Skeletal muscle tissue (tissue), 4 donors: ENCODE data around the gene LTBP3. TPM values are rescaled to one million over a fixed set of nuclear protein-coding genes. Genes with fewer than 3 reads are reported as not detected.

Experiments
- H3K27ac ChIP-seq: one replicate; pipeline ENCODE4 v1.7.0; 2013; ENCODE audit warnings: mild to moderate bottlenecking, low read depth, low read length, inconsistent platforms
- H3K27me3 ChIP-seq, 3 donors: one replicate each; pipeline ENCODE4 v1.7.0; 2013; ENCODE audit warnings: low read length in 3 of 3; ENCODE audit not compliant: control insufficient read depth in 3 of 3, insufficient read depth in 3 of 3
- H3K36me3 ChIP-seq, 3 donors: one replicate each; pipeline ENCODE4 v1.7.0; 2013; ENCODE audit warnings: low read length in 3 of 3; ENCODE audit not compliant: control insufficient read depth in 3 of 3, insufficient read depth in 3 of 3
- H3K4me1 ChIP-seq, 3 donors: one replicate each; pipeline ENCODE4 v1.7.0; 2013; ENCODE audit warnings: low read length in 3 of 3, mild to moderate bottlenecking in 3 of 3; ENCODE audit not compliant: control insufficient read depth in 3 of 3, insufficient read depth in 3 of 3
- H3K4me3 ChIP-seq, 3 donors: one replicate each; pipeline ENCODE4 v1.7.0; 2013; ENCODE audit warnings: low read length in 3 of 3
- H3K9ac ChIP-seq, 3 donors: one replicate each; pipeline ENCODE4 v1.7.0; 2013; ENCODE audit warnings: low read length in 3 of 3, mild to moderate bottlenecking in 3 of 3, moderate library complexity in 2 of 3, low read depth in 1 of 3
- H3K9me3 ChIP-seq, 3 donors: one replicate each; pipeline ENCODE4 v1.7.0; 2013; ENCODE audit warnings: low read length in 3 of 3; ENCODE audit not compliant: control insufficient read depth in 3 of 3
- total RNA-seq: library from RNA; depleted of rRNA; stranded (reverse); fragments of >200 nt; gene quantifications from one replicate; pipeline ENCODE4 v1.2.3, GENCODE V29; 2014
- donor health status: Osteomylitis.

Gene LTBP3
- total RNA-seq, 1 donor from 2014 or later, result 32.9 TPM

GRCh38 chr11:65555693-65556231 lies 2.4 kb downstream of the LTBP3 start:
- peaks cover 59 to 63% (median 63%) of the 10 kb centered on the region in 3 donors for H3K4me1 ChIP-seq
- peaks cover 12 to 21% (median 15%) of the 10 kb centered on the region in 3 donors for H3K36me3 ChIP-seq
- H3K9ac ChIP-seq, result peak overlapping the region; percentile 13 to 64 (median 32)
- peak overlapping the region in 1 of 3 donors; percentile 30 for H3K4me3 ChIP-seq
- H3K27ac ChIP-seq, result peak overlapping the region; percentile 81
- H3K9me3 ChIP-seq, result no peaks in the 10 kb centered on the region
- no peaks in the 10 kb centered on the region for H3K27me3 ChIP-seq

DNA sequence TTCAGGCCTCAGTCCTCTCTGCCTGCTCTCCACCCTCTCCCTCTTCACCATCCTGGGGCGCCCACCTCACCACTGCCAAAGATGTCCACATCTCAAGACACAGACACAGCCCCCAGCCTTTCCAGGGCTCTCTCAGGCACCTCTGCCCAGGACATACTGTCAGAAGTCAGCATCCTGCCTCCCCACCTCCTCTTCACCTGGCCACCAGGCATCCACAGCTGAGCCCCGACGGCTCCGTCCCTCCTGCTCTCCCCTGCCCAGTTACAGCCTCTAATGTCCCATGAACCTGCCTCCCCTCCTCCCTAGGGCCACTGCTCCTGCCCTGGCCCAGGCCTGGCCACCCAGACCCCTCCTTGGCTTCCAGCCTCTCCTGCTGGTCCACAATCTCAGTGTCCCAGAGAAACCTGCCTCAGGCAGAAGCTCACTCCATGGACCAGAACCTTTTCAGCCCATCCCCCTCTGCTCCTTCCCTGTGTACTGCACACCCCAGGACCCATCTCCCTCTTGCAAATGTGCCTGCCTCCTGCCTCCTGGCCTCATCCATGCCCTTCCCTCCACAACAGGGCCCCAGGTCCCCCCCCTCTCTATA lies 3.2 kb downstream of the LTBP3 start:
- Histone ChIP-seq H3K9ac (peak overlapping the region; percentile 21 to 64 (median 32)), H3K9me3 (no peaks in the 10 kb centered on the region), H3K4me1 (peaks cover 51 to 55% (median 54%) of the 10 kb centered on the region in 3 donors), H3K27ac (peak overlapping the region; percentile 81), H3K4me3 (no peak overlapping the region), H3K27me3 (no peaks in the 10 kb centered on the region), H3K36me3 (peaks cover 12 to 22% (median 15%) of the 10 kb centered on the region in 3 donors)

GRCh38 chr11:65554057-65554818 lies 3.9 kb downstream of the LTBP3 start:
- H3K27ac ChIP-seq, result no peak overlapping the region
- no peaks in the 10 kb centered on the region for H3K27me3 ChIP-seq
- H3K9ac ChIP-seq, result peak overlapping the region in 2 of 3 donors; percentile 0 to 64
- H3K4me1 ChIP-seq, result peaks cover 44 to 48% (median 48%) of the 10 kb centered on the region in 3 donors
- no peak overlapping the region for H3K4me3 ChIP-seq
- H3K36me3 ChIP-seq, result peaks cover 12 to 22% (median 15%) of the 10 kb centered on the region in 3 donors
- H3K9me3 ChIP-seq, result no peaks in the 10 kb centered on the region

- Histone ChIP-seq H3K4me1 (peaks cover 36 to 40% (median 40%) of the 10 kb centered on the region in 3 donors), H3K36me3 (peaks cover 12 to 30% (median 23%) of the 10 kb centered on the region in 3 donors), H3K9ac (no peak overlapping the region), H3K27me3 (no peaks in the 10 kb centered on the region), H3K27ac (no peak overlapping the region), H3K4me3 (no peak overlapping the region), H3K9me3 (no peaks in the 10 kb centered on the region)
Measured at GRCh38 chr11:65553301-65554001, 4.7 kb downstream of the LTBP3 start.

GRCh38 chr11:65552388-65552951 lies 5.7 kb downstream of the LTBP3 start:
- Histone ChIP-seq H3K9ac (peak overlapping the region in 1 of 3 donors; percentile 64), H3K4me1 (peaks cover 36 to 40% (median 40%) of the 10 kb centered on the region in 3 donors), H3K36me3 (peaks cover 12 to 35% (median 30%) of the 10 kb centered on the region in 3 donors), H3K4me3 (peak overlapping the region in 1 of 3 donors; percentile 22), H3K27me3 (no peaks in the 10 kb centered on the region), H3K27ac (no peak overlapping the region), H3K9me3 (no peaks in the 10 kb centered on the region)

GRCh38 chr11:65551572-65552387 lies 6.4 kb downstream of the LTBP3 start:
- no peak overlapping the region for H3K27ac ChIP-seq
- H3K36me3 ChIP-seq, result peaks cover 12 to 36% (median 32%) of the 10 kb centered on the region in 3 donors
- no peaks in the 10 kb centered on the region for H3K27me3 ChIP-seq
- peak overlapping the region in 1 of 3 donors; percentile 64 for H3K9ac ChIP-seq
- H3K4me1 ChIP-seq, result peaks cover 30 to 34% (median 33%) of the 10 kb centered on the region in 3 donors
- no peaks in the 10 kb centered on the region for H3K9me3 ChIP-seq
- no peak overlapping the region for H3K4me3 ChIP-seq

DNA sequence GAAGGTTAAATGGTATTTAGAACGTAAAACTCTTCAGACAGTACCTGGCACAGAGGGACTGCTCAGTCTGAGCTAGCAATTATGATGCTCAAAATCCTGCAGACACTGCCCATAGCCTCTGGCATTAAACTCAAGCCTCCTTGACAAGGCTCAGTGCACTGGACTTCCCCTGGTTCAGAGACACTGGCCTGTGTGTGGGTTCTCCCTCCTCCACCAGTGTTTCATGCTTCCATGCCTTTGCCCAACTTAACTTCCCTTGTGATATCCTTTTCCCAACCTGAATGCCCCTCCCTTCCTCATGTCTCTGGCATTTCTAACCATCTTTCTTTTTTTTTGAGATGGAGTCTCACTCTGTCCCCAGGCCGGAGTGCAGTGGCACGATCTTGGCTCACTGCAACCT lies 9.1 kb downstream of the LTBP3 start:
- peaks cover 11 to 15% (median 13%) of the 10 kb centered on the region in 3 donors for H3K4me1 ChIP-seq
- peaks cover 27 to 41% (median 33%) of the 10 kb centered on the region in 3 donors for H3K36me3 ChIP-seq
- no peak overlapping the region for H3K4me3 ChIP-seq
- H3K27ac ChIP-seq, result no peak overlapping the region
- H3K9ac ChIP-seq, result no peak overlapping the region
- H3K9me3 ChIP-seq, result no peaks in the 10 kb centered on the region
- H3K27me3 ChIP-seq, result no peaks in the 10 kb centered on the region

DNA sequence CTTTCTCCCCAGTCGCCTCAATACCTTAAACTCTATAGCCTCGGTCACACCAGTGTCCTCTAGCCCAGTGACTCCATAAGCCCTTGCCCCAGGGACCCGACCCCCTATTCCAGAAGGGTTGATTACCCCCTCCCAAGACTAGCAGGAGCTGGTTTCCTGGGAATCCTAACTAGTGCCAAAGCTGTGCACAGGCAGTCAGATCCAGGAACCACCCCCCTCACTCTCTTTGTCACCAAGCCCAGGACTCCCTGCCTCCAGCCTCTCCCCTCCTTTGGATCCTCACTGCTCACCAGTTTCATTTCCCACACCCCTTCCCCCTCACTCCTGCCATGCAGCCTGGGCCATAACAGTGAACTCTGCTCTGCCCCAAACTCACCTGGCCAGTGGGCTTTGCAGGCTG lies 9.8 kb downstream of the LTBP3 start:
- Histone ChIP-seq H3K36me3 (peaks cover 29 to 41% (median 36%) of the 10 kb centered on the region in 3 donors), H3K9me3 (no peaks in the 10 kb centered on the region), H3K27me3 (no peaks in the 10 kb centered on the region)

More for the DNA sequence above, 9.8 kb downstream of the LTBP3 start:
- H3K27ac ChIP-seq, result no peak overlapping the region
- H3K4me1 ChIP-seq, result peaks cover 11 to 15% (median 13%) of the 10 kb centered on the region in 3 donors
- H3K4me3 ChIP-seq, result no peak overlapping the region
- H3K9ac ChIP-seq, result no peak overlapping the region
